Measurements from ENCODE around the gene ARHGAP29.

Gene ARHGAP29

GRCh38 chr1:94237291-94238226 lies at the start of gene ARHGAP29:
TSS of gene ARHGAP29 (minus strand) at chr1:94237584. CDS start at chr1:94231611, 5,973 bp downstream.
- peak; percentile 91 for DNase-seq (ENCODE audit: low spot score)

GRCh38 chr1:94286864-94287437 lies 49.6 kb upstream of the ARHGAP29 start:
- no peak for DNase-seq (ENCODE audit: low spot score)

- peak; percentile 20 for DNase-seq (ENCODE audit: low spot score)
These were observed 47.8 kb upstream of the ARHGAP29 start for GRCh38 chr1:94285031-94285654.

DNA sequence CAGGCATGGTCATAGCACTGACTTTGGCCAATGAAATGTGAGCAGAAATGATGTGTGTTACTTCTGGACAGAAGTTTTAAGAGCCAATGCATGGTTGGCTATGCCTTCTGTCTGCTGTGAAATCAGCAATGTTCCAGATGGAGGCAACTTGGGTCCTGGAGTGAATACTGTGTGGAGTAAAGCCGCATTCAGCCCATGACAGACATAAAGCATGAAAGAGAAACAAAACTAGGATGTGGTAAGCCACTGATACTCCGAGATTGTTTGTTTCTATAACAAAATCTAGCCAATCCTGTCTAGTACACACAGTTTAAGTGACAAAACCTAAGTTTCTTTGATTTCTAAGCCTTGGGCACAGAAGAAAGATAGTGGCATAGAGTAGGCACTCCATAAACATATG lies 47.1 kb upstream of the ARHGAP29 start:
- no peak for DNase-seq (ENCODE audit: low spot score)

GRCh38 chr1:94283462-94283861 lies 46.1 kb upstream of the ARHGAP29 start:
- DNase-seq (ENCODE audit: low spot score): no peak

DNA sequence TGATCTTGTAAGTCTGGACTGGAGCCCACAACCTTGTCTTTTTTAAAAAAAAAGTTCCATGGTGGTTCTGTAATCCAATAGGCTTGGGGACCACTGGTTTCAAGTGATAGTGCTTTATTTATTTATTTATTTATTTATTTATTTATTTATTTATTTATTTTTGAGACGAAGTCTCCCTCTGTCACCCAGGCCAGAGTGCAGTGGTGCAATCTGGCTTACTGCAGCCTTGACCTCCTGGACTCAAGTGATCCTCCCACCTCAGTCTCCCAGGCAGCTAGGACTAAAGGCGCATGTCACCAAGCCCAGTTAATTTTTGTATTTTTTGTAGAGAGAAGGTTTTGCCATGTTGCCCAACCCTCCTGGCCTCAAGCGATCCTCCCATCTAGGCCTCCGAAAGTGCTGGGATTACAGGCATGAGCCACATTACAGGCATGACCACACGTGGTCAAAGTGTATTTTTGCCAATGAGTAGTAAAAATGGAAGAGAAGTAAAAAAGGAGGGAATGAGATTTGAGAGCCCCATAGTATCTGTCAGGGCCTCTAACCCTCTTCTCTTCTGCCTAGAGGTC lies 44.8 kb upstream of the ARHGAP29 start:
- no peak for DNase-seq (ENCODE audit: low spot score)

- no peak for DNase-seq (ENCODE audit: low spot score)
These were observed 44.2 kb upstream of the ARHGAP29 start for GRCh38 chr1:94281361-94282142.

DNA sequence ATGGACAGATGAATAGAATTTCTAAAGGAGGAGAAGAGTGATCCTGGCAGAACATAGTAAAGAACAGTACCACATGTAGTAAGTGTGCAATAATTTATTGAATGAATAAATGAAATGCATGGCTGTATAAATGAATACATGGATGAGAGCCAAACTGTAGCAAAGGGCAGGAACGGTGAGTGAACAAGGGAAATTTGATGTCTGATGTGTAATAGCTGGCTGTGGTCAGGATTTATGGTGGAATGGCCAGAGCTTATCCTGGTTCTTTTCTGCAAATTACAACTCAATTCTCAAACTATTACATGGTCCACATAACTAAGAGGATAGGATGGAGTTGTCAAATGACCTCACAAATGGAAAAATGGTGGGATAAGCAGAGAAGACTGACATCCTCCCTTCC lies 43.2 kb upstream of the ARHGAP29 start:
- no peak for DNase-seq (ENCODE audit: low spot score)

DNA sequence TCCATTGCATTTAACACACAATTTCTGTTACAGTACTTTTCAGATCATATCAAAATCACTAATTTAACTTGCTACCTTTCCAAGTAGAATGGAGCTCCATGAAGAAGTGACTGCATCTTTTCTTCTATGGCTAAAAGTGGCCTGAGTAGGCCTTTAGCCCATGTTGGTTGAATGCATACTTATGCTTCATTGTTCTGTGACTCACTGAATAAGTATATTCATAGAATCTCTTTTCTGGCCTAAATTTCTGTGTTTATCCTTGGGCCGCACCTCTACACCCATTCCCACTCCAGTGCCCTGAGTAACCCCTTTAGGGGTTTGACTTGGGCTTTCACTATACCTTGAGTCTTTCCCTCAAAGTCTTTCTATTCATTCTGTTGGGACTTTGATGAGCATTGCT lies 42.1 kb upstream of the ARHGAP29 start:
- no peak for DNase-seq (ENCODE audit: low spot score)

DNA sequence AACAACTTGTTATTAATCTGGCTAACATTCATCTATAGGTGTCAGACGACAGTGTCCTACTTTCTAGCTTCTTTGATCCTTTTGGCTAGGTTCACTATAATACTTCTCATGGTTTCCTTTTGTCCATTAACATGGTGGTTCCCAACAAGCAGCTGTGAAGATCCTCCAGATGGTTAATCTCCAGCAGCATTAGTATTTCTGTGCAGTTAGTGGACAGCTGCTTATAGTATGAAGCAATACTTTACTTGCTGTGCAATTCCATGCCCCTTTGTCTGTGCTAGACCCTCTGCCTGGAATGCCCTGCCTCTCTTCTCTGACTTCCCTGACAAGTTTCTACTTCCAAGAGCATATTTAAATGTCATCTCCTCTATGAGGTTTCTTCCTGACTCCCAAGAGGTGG lies 41.7 kb upstream of the ARHGAP29 start:
- no peak for DNase-seq (ENCODE audit: low spot score)

DNA sequence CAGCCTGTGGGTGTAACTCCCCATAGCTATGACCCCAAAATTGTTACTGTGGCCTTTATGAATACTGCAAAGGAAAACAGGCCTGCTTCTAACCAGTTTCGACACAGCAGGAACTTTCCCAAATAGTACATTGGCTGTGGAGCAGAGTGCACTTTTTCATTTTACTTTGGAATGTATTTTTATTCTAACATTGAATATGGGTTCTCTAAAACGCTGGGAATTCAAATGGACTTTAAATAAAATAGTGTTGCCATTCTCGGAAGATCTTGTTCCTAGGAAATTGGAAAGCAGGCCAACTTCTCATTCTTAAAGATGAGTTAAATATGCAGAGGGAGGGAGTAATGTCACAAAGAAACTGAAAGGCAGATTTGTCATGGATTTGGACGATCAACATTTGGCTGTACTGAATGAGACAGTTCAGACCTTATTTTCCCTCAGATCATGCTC lies 39.6 kb upstream of the ARHGAP29 start:
- DNase-seq (ENCODE audit: low spot score): peak; percentile 43

DNA sequence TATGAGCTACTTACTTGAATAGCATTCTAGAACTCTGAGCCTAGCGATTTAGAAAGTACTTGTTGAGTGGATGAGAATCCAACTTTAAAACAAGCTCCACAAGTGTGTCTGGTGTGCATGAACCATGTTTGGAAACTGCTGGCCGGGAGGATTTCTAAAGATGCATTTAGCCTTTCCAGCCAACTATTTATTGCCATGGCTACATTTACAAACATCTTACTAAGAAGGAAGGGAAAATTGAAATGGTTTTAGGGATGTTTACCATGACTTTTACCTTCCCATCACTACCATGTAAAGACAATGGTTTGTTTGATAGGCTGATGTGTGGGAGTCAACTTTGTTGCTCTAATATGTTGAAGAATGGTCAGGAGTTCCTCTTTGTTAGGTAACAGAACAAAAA lies 37.7 kb upstream of the ARHGAP29 start:
- DNase-seq (ENCODE audit: low spot score): no peak

DNA sequence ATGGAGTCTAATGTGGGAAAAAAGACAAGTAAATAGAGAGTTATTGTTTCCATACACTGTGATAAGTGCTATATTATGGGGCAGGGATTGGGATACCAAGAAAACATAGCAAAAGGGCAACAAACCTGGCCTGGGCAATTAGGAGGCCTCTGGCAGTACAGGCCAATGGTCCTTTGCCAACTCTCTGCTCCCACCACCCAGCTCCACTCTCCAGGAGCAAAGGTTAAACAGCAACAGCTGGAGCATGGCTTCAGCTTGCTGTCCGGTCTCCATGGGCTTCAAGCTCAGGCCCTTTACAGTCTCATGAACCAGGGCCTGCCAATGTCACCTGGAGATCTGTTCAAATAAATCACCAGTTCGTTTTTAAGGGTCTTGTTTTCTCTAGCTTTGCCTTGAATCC lies 37.2 kb upstream of the ARHGAP29 start:
- no peak for DNase-seq (ENCODE audit: low spot score)

DNA sequence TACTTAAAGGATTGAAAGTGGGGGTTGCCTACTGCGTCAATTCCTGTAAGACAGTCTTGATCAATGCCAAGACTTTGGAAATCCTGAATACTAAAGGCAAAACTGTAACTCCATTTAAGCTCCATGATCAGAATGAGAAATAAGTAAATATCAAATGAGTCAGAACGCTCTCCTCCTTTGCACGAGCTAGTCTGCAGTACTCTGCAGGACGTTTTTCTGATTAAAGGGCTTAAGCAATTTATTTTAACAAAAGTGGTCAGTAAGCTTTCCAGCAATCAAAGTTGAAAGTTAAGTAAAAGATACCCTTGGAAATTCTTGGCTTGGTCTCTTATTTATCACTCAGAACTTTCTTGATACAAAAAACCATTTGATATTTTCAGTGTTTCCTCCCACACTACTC lies 35.7 kb upstream of the ARHGAP29 start:
- no peak for DNase-seq (ENCODE audit: low spot score)

GRCh38 chr1:94272388-94272787 lies 35.0 kb upstream of the ARHGAP29 start:
- no peak for DNase-seq (ENCODE audit: low spot score)

DNA sequence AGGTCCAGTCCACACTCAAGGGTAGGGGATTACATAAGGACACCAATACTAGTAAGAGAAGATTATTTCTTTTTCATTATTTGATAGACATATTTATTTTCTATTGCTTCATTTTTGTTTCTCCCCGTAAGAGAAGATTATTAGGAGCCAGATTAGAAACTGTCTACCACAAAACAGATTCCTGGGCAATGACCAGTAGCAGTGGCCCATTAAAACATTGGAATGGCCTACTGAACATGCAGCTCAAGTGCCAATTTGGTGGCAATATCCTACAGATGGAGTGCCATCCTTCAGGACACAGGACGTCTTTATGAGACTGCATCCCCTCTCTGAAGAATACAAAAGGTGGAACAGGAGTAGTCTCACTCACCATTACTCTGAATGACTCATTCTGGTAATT lies 34.0 kb upstream of the ARHGAP29 start:
- no peak for DNase-seq (ENCODE audit: low spot score)

DNA sequence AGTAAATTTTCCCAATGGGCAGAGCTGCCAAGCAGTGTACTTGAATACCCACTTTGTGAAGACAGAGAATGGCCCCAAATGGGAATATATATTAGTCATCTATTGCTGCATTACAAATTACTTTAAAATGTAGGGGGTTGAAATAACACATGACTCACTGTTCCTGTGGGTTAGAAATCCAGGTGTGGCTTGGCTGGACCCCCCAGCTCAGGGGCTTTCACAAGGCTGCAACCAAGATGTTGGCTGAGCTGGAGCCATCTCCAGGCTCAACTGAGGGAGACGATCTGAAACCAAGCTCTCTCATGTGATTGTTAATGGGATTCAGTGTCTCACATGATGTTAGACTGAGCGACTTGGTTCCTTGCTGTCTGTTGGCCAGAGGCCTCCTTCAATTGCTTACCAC lies 33.4 kb upstream of the ARHGAP29 start:
- peak; percentile 20 for DNase-seq (ENCODE audit: low spot score)

GRCh38 chr1:94269921-94270320 lies 32.5 kb upstream of the ARHGAP29 start:
- DNase-seq (ENCODE audit: low spot score): no peak

GRCh38 chr1:94265906-94266305 lies 28.5 kb upstream of the ARHGAP29 start:
- DNase-seq (ENCODE audit: low spot score): peak; percentile 22

- DNase-seq (ENCODE audit: low spot score): no peak
These were observed 27.6 kb upstream of the ARHGAP29 start for GRCh38 chr1:94265011-94265422.

DNA sequence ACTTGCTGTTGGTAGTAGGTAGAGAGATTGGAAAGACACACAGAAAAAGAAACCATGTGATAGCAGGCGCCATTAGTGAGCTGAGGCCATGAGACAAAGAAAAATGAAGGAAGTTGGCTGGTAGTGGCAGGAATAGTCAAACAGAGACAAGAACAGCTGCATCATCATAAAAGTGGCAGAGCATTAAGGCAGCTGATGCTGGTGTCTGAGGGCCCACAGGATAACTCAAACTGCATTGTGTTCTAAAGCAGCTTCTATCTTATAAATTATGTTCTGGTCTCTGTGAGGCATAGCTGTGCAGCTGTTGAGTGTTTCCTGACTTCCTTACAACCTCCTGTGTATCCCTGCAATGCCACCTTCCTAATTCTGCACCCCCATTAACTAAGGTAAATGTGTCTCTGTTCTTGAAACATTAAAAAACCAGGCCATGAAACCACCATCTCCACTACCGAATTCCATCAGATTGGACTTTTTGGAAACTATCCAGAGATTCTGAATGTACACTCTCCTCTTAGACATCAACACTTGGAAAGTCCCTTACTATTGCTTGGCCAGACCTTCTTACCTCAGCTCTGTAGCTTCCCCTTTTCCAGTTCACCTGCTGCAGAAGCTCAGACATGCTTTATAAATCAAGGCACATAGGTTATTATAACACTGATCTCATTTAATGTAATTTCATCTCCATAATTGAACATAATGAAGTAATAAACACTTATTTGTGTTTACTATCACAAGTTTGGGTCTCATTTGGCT lies 23.4 kb upstream of the ARHGAP29 start:
- DNase-seq (ENCODE audit: low spot score): no peak
